GM12874 (cell line): ENCODE data around the gene PCDHGC4.

Source experiments
- TF ChIP-seq, protein P1 (sequence below): IDR thresholded peaks from 2 replicates; pipeline ENCODE4 v1.5.1; 2011; ENCODE audit warnings: low read depth, mild to moderate bottlenecking, control low read depth, low read length, moderate library complexity; ENCODE audit not compliant: insufficient read depth

PCDHGC4 gene

DNA sequence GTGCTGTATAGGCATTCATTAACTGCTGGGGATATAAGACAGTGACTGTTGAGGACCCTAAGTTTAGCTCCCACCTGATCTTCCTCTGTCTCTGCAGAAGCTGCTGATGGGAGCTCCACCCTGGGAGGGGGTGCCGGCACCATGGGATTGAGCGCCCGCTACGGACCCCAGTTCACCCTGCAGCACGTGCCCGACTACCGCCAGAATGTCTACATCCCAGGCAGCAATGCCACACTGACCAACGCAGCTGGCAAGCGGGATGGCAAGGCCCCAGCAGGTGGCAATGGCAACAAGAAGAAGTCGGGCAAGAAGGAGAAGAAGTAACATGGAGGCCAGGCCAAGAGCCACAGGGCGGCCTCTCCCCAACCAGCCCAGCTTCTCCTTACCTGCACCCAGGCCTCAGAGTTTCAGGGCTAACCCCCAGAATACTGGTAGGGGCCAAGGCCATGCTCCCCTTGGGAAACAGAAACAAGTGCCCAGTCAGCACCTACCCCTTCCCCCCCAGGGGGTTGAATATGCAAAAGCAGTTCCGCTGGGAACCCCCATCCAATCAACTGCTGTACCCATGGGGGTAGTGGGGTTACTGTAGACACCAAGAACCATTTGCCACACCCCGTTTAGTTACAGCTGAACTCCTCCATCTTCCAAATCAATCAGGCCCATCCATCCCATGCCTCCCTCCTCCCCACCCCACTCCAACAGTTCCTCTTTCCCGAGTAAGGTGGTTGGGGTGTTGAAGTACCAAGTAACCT lies 26.2 kb downstream of the PCDHGC4 start:
- TF ChIP-seq, protein P1, sequence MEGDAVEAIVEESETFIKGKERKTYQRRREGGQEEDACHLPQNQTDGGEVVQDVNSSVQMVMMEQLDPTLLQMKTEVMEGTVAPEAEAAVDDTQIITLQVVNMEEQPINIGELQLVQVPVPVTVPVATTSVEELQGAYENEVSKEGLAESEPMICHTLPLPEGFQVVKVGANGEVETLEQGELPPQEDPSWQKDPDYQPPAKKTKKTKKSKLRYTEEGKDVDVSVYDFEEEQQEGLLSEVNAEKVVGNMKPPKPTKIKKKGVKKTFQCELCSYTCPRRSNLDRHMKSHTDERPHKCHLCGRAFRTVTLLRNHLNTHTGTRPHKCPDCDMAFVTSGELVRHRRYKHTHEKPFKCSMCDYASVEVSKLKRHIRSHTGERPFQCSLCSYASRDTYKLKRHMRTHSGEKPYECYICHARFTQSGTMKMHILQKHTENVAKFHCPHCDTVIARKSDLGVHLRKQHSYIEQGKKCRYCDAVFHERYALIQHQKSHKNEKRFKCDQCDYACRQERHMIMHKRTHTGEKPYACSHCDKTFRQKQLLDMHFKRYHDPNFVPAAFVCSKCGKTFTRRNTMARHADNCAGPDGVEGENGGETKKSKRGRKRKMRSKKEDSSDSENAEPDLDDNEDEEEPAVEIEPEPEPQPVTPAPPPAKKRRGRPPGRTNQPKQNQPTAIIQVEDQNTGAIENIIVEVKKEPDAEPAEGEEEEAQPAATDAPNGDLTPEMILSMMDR, result no peak

DNA sequence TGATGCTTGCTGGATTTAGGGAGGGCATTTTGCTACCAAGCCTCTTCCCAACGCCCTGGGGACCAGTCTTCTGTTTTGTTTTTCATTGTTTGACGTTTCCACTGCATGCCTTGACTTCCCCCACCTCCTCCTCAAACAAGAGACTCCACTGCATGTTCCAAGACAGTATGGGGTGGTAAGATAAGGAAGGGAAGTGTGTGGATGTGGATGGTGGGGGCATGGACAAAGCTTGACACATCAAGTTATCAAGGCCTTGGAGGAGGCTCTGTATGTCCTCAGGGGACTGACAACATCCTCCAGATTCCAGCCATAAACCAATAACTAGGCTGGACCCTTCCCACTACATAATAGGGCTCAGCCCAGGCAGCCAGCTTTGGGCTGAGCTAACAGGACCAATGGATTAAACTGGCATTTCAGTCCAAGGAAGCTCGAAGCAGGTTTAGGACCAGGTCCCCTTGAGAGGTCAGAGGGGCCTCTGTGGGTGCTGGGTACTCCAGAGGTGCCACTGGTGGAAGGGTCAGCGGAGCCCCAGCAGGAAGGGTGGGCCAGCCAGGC lies 27.0 kb downstream of the PCDHGC4 start:
- TF ChIP-seq, protein P1, result no peak

DNA sequence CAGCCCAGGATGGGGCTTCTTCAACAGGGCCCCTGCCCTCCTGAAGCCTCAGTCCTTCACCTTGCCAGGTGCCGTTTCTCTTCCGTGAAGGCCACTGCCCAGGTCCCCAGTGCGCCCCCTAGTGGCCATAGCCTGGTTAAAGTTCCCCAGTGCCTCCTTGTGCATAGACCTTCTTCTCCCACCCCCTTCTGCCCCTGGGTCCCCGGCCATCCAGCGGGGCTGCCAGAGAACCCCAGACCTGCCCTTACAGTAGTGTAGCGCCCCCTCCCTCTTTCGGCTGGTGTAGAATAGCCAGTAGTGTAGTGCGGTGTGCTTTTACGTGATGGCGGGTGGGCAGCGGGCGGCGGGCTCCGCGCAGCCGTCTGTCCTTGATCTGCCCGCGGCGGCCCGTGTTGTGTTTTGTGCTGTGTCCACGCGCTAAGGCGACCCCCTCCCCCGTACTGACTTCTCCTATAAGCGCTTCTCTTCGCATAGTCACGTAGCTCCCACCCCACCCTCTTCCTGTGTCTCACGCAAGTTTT lies 27.6 kb downstream of the PCDHGC4 start:
- TF ChIP-seq, protein P1, result peak; percentile 95

DNA sequence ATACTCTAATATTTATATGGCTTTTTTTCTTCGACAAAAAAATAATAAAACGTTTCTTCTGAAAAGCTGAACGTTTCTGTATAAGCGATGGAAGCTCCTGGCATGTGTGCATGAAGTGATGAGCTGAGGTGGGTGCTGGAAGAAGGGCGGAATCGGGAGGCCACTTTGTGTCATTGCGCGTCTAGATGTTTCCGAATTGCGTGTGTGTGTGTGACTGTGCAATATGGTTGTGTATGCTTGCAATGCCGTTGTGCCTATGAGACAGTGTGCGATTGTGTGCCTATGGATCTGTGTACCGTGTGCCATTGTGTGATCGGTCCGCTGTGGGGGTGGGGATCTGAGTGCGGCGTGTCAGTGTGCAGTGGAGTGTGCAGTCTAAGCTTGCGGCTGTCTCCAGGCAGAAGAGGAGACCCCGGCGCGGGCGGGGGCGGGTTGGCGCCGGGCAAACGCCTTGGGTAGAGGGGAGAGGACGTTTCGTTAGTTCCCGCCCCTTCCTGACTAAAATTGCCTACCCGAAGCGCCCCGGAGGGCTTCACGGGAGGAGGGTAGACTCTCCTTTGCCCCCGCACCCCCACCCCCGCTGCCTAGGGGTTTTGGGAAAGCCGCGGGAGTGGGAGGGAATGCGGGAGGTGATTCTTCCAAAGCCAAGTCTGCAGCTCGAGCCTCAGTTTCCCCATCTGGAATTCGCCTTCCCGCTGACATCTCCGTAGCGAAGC lies 28.2 kb downstream of the PCDHGC4 start:
- TF ChIP-seq, protein P1, result no peak

DNA sequence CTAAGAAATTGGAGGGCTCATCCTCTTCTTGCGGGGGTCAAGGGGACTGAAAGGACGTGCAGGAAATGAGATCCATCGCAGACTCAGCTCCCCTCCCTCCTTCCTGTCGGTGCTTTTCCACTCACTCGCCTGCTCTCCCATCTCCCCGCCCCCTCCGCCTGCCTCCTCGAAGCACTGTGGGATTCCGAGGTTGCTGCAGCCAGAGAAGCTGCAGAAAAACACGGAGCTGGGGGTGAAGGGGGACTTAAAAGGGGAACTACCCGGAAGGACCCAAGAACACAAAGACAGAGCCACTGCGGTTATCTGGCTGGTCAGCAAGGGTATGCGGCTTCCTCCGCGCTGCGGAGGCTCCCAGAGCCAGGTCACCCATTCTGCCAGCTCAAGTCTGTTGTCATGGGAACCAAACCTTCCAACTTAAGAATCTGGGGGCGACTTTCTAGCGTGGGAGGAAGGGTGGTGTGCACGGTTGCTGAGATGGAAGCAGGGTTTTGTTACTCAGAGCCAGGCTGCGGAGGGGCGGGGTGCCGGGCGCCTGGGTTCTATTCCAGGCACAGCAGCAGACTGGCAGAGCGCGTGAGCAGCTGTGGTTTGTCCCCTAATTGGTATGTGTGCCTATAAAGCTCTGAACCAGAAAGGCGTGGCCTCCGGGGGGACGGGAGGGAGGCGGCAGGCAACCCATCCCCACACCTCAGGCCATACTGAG lies 28.9 kb downstream of the PCDHGC4 start:
- TF ChIP-seq, protein P1, result no peak

DNA sequence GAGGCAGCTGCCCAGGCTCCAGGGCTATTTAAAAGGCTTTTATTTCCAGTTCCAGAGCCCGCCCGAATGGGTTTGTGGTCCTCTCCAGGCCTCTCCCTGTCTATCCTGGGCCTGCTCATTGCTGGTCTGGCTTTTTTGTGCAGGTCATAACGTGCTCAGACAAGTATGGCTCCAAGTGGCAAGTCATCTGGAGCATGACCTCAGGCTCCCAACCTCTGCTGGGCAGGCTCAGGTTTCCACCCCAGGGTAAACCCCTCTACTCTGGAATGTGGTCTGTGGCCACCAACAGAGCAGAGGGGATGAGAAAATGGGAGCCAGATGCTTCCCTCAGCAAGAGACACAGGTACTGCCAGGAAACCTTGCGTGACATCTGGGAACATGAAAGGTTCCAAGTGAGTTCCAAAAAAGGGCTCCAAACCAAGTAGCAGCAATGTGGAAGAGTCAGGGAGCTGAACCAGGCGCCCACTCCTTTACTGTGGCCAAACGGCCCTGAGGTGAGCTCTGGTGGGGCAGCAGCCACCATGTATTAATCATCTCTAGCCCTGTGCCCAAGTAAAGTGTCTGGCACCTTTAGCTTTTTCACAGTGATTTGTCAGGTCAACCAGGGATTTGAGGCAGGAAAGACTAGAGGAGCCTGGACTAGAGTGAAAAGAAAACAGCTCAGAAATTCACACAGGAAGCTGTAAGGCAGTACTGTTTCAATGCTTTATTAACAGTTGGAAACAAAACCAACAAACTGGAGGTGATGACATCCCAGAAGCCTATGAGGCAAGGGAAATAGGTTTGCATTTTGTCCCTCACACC lies 29.7 kb downstream of the PCDHGC4 start:
- TF ChIP-seq, protein P1, result no peak
